Panc1 (cell line): ENCODE data around the gene CD40LG.

ENCODE experiments used
- CTCF ChIP-seq: fragments of 450-650 bp; IDR thresholded peaks from 2 replicates; pipeline ENCODE4 v1.5.1; 2017; ENCODE audit warnings: mild to moderate bottlenecking
- POLR2AphosphoS5 ChIP-seq: IDR thresholded peaks from 2 replicates; pipeline ENCODE4 v1.6.1; 2012; ENCODE audit warnings: mild to moderate bottlenecking, low read depth, low read length, moderate library complexity
- TCF7L2 ChIP-seq: IDR thresholded peaks from 2 replicates; pipeline ENCODE4 v1.6.1; 2011; ENCODE audit warnings: mild to moderate bottlenecking, low read depth, low read length, inconsistent platforms

GRCh38 chrX:136630881-136631280 is 17.1 kb upstream of the CD40LG start:
- TF ChIP-seq POLR2AphosphoS5 (no peak), CTCF (no peak), TCF7L2 (no peak)
